Measurements from ENCODE around the gene OSBPL10. TPM values are rescaled to one million over a fixed set of nuclear protein-coding genes. Genes with fewer than 3 reads are reported as not detected.

OSBPL10 gene
- total RNA-seq, 1 donor = 15.0 TPM

GRCh38 chr3:31762097-31762764, 218.8 kb downstream of the OSBPL10 start:
- DNase-seq (ENCODE audit: low read depth) = no peak
- H3K4me3 ChIP-seq (ENCODE audit: low read depth, low read length) = no peak overlapping the region
- no peak for TF ChIP-seq CTCF (IDR thresholded peaks at IDR 0.05; ENCODE audit: insufficient read depth, low read length)

DNA sequence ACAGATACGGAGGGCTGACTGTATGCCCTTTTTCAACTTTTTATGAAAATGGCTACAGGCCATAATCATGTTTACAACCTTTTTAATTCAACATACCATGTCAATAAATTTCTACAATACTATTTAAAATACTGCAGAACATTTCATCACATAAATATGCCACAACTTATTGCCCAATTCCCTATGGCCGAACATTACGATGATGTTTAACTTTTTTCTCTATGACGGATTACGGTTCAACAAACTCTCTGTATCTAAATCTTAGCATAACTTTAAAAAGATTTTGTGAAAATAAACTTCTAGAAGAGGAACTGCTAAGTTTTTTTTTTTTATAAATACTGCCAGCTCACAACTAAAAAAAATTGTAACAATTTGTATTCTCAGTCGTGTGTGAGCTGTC, 220.4 kb downstream of the OSBPL10 start:
- H3K4me3 ChIP-seq (ENCODE audit: low read depth, low read length) = no peak overlapping the region
- DNase-seq (ENCODE audit: low read depth) = no peak
- no peak for TF ChIP-seq CTCF (IDR thresholded peaks at IDR 0.05; ENCODE audit: insufficient read depth, low read length)

- no peak for DNase-seq (ENCODE audit: low read depth)
- TF ChIP-seq CTCF (IDR thresholded peaks at IDR 0.05; ENCODE audit: insufficient read depth, low read length) = no peak
- no peak overlapping the region for H3K4me3 ChIP-seq (ENCODE audit: low read depth, low read length)
Observed at GRCh38 chr3:31758322-31758965, 222.6 kb downstream of the OSBPL10 start.

DNA sequence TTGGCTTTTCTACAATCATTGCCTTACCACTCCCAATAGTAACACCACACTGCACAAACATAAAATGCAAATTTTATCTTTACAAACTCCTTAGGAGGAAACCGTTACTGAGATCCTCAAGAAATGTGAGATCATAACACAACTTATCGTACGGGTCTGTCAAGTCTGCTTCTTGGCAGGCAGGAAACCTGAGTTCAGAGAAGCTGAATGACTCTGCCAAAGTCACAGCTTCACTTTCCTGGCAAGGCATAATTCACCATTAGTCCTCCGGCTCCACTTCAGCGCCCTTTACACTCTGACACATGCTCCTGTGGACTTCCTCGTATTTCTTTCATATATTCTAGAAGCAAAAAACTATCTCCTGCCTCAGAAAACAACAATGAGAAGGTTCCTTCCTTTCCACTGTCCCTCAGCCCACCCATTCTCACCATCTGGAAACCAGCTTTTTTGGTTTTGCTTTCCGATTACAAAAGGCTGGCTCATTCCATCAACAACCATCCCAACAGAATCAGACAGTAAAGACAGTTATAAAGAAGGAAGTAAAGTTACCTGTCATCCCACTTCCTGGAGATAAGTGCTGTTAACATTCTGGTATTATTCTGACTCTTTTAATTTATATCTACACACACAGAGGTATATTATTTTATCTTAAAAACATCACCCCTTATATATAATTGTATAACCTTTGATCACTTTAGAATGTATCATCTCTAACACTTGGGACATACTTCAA, 225.0 kb downstream of the OSBPL10 start:
- no peak for TF ChIP-seq CTCF (IDR thresholded peaks at IDR 0.05; ENCODE audit: insufficient read depth, low read length)
- H3K4me3 ChIP-seq (ENCODE audit: low read depth, low read length) = no peak overlapping the region
- peak; percentile 45 for DNase-seq (ENCODE audit: low read depth)

DNA sequence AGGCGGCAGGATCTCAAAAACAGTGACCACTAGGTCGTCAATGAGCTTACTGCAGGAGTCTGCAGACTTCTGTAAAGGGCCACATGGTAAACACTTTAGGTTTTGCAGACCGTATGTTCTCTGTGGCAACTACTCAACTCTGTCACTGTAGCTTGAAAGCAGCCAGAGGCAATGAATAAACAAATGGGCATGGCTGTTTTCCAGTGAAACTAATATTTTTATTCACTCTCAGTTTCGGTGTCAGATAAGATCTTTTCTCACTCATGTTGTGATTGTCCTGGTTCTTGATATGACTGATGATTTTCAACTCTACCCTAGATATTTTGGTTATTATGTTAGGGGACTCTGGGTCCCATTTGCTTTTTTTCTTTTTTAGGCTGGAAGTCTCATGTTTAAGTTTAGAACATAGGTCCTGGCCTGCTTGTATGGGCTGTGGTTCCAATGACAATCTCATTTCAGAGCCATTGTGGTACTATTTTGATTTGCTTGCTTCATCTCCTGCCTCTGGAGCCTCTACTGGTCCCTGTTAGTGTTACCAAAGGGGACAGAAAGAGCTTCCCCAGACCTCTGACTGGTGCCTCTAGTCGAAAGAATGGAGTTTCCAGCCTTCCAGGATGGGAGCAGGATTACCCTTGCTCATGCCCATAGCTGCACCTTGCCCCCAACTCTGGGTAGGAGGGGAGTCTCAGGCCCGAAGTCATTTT, 226.3 kb downstream of the OSBPL10 start:
- TF ChIP-seq CTCF (IDR thresholded peaks at IDR 0.05; ENCODE audit: insufficient read depth, low read length) = no peak
- DNase-seq (ENCODE audit: low read depth) = no peak
- no peak overlapping the region for H3K4me3 ChIP-seq (ENCODE audit: low read depth, low read length)

- DNase-seq (ENCODE audit: low read depth) = no peak
- no peak overlapping the region for H3K4me3 ChIP-seq (ENCODE audit: low read depth, low read length)
- TF ChIP-seq CTCF (IDR thresholded peaks at IDR 0.05; ENCODE audit: insufficient read depth, low read length) = no peak
Observed at GRCh38 chr3:31753050-31753425, 228.0 kb downstream of the OSBPL10 start.

All from fibroblast of the aortic adventitia (primary cell).